GM12878 (cell line): ENCODE results near the gene LRSAM1.

Source experiments
- MYC ChIP-seq: IDR thresholded peaks from 2 replicates; pipeline ENCODE4 v1.6.1; 2011; ENCODE audit warnings: mild to moderate bottlenecking, low read length, moderate library complexity, inconsistent platforms; ENCODE audit not compliant: insufficient read depth, insufficient replicate concordance, insufficient read length, severe bottlenecking
- SIN3A ChIP-seq: IDR thresholded peaks from 2 replicates; pipeline ENCODE4 v1.6.1; 2012; ENCODE audit warnings: low read depth, low read length, improper control_type of control experiment
- SMC3 ChIP-seq: IDR thresholded peaks from 2 replicates; pipeline ENCODE4 v1.6.1; 2011; ENCODE audit warnings: low read length, improper control_type of control experiment, borderline replicate concordance
- SP1 ChIP-seq: IDR thresholded peaks from one replicate; pipeline ENCODE4 v1.6.1; 2011; ENCODE audit warnings: low read depth, low read length
- TF ChIP-seq, protein P1 (sequence below), 3 experiments: IDR thresholded peaks in 2 of 3; conservative IDR thresholded peaks in 1 of 3; 2 replicates each; pipeline ENCODE4 v1.5.1; 2011; ENCODE audit warnings: low read depth in 3 of 3, low read length in 3 of 3, mild to moderate bottlenecking in 3 of 3, control low read depth in 2 of 3, moderate library complexity in 2 of 3, inconsistent platforms in 1 of 3, mixed read lengths in 1 of 3; ENCODE audit not compliant: control insufficient read depth in 2 of 3, insufficient read depth in 1 of 3; ENCODE audit errors: extremely low read depth in 1 of 3
- TF ChIP-seq, protein P2 (sequence below): IDR thresholded peaks from 2 replicates; pipeline ENCODE4 v1.6.1; 2012; ENCODE audit warnings: low read depth, low read length, improper control_type of control experiment

DNA sequence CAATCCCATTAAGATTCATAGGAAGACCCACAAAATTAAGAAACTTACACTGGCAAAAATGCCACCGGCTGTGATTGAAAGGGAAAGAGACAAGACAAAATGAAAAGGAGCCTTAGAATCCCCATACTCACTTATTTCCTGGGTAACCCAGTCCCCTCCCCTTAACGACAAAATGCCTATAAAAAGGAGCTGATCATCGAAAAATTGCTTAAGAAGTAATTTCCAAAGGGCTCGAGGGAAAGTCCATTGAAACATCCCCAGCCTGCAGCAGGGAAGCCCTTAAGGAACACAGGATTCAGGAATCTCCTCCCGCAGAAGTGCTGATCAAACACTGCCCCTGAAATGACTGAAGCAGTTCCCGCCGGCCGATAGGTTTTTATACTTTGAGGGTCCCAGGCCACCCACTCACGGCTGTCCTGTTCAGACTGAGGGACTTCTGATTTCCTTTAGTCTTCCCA is 27.8 kb upstream of the LRSAM1 start:
- no peak for TF ChIP-seq SP1
- TF ChIP-seq, protein P1, sequence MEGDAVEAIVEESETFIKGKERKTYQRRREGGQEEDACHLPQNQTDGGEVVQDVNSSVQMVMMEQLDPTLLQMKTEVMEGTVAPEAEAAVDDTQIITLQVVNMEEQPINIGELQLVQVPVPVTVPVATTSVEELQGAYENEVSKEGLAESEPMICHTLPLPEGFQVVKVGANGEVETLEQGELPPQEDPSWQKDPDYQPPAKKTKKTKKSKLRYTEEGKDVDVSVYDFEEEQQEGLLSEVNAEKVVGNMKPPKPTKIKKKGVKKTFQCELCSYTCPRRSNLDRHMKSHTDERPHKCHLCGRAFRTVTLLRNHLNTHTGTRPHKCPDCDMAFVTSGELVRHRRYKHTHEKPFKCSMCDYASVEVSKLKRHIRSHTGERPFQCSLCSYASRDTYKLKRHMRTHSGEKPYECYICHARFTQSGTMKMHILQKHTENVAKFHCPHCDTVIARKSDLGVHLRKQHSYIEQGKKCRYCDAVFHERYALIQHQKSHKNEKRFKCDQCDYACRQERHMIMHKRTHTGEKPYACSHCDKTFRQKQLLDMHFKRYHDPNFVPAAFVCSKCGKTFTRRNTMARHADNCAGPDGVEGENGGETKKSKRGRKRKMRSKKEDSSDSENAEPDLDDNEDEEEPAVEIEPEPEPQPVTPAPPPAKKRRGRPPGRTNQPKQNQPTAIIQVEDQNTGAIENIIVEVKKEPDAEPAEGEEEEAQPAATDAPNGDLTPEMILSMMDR (IDR thresholded peaks at IDR 0.05 in 2 of 3, conservative IDR thresholded peaks at IDR 0.05 in 1 of 3; ENCODE audit: control insufficient read depth in 2 of 3, extremely low read depth in 1 of 3, insufficient read depth in 1 of 3, low read depth in 3 of 3, low read length in 3 of 3), result no peak
- TF ChIP-seq, protein P2, sequence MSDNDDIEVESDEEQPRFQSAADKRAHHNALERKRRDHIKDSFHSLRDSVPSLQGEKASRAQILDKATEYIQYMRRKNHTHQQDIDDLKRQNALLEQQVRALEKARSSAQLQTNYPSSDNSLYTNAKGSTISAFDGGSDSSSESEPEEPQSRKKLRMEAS, result no peak
- no peak for TF ChIP-seq SIN3A
- TF ChIP-seq SMC3, result no peak
- TF ChIP-seq MYC, result no peak
